Esophagus squamous epithelium (tissue), 4 donors: ENCODE results near the gene DRAM2.

Source experiments
- CTCF ChIP-seq, 6 experiments: fragments of 450-650 bp in 4 of 6; fragments of 200-600 bp in 2 of 6; sonication (generic) in 2 of 6; IDR thresholded peaks; one replicate each; pipeline ENCODE4 v1.5.1; 2016 to 2019; ENCODE audit warnings: antibody characterized with exemption in 6 of 6, mild to moderate bottlenecking in 4 of 6, moderate library complexity in 4 of 6
- POLR2A ChIP-seq, 4 donors: fragments of 450-650 bp; IDR thresholded peaks; one replicate each; pipeline ENCODE4 v1.6.1; 2017; ENCODE audit warnings: antibody characterized with exemption in 4 of 4, mild to moderate bottlenecking in 4 of 4, moderate library complexity in 3 of 4

GRCh38 chr1:111145542-111145941, 5.6 kb upstream of the DRAM2 start:
- TF ChIP-seq CTCF (IDR thresholded peaks at IDR 0.05), result no peak
- no peak for TF ChIP-seq POLR2A (IDR thresholded peaks at IDR 0.05)
